Measurements from ENCODE around the gene CDC37L1.

CDC37L1 gene

DNA sequence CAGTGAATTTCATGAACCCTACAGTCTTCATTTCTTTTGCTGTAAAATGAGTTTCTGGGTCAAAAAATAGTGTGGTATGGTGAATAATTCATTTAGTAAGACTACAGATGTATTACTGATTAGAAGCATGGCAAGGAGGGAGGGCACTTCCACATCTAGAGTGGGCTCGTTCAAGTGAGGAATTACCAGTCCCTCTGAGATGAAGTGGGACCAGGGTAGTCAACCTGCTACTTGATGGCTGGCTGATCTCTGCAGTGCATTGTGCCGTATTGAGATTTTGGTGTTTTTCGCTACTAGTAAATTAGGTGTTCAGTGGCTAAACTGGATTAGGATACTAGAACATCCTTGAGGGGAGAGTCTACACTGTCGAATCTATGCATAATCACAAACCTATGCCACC lies 10.8 kb downstream of the CDC37L1 start:
- Histone ChIP-seq H3K9ac (ENCODE audit: low read length) (no peak overlapping the region), H3K4me3 (ENCODE audit: low read length) (peak overlapping the region; percentile 14), H3K9me3 (ENCODE audit: control insufficient read depth, low read length) (no peaks in the 10 kb centered on the region), H3K27me3 (replicated peaks; ENCODE audit: control insufficient read depth, insufficient read depth, low read length) (no peaks in the 10 kb centered on the region), H3K4me1 (ENCODE audit: control insufficient read depth, insufficient read depth, low read length) (peaks cover 51% of the 10 kb centered on the region), H3K36me3 (ENCODE audit: control insufficient read depth, insufficient read depth, low read length, severe bottlenecking) (peaks cover 47% of the 10 kb centered on the region)
- DNase-seq (ENCODE audit: low read depth), result no peak

DNA sequence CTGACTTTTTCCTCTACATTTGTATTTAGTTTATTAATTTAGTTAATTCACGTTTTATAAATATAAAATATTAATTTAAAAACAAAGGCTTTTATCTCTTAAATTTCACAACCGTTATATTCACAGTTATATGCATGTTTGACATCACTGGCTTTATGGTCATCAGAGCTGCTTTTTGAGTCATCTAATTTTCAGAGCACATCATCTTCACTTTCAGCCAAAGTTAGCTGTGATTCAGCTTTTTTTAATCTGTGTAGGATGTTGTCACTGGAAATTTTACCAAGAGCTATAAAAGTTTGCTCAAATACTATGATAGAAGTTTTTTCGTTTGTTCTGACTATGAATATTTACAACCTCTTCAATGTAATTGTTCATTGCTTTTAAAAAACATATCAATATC lies 12.4 kb downstream of the CDC37L1 start:
- Histone ChIP-seq H3K36me3 (ENCODE audit: control insufficient read depth, insufficient read depth, low read length, severe bottlenecking) (peaks cover 35% of the 10 kb centered on the region), H3K4me3 (ENCODE audit: low read length) (no peak overlapping the region), H3K4me1 (ENCODE audit: control insufficient read depth, insufficient read depth, low read length) (peaks cover 45% of the 10 kb centered on the region), H3K9me3 (ENCODE audit: control insufficient read depth, low read length) (no peaks in the 10 kb centered on the region), H3K27me3 (replicated peaks; ENCODE audit: control insufficient read depth, insufficient read depth, low read length) (no peaks in the 10 kb centered on the region), H3K9ac (ENCODE audit: low read length) (no peak overlapping the region)
- DNase-seq (ENCODE audit: low read depth), result peak; percentile 44

DNA sequence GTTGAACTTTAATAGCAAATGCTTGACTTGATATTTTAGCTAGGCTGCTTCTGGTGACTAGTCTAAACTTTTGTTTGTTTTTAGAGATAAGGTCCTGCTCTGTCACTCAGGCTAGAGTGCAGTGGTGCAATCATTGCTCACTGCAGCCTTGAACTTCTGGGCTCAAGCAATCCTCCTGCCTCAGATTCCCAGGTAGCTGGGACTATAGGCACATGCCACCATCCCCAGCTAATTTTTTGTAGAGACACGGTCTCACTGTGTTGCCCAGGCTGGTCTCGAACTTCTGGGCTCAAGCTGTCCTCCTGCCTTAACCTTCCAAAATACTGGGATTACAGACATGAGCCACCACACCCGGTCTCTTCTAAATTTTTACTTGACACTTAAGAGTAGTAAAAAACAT lies 20.7 kb downstream of the CDC37L1 start:
- Histone ChIP-seq H3K27me3 (replicated peaks; ENCODE audit: control insufficient read depth, insufficient read depth, low read length) (no peaks in the 10 kb centered on the region), H3K9ac (ENCODE audit: low read length) (no peak overlapping the region), H3K36me3 (ENCODE audit: control insufficient read depth, insufficient read depth, low read length, severe bottlenecking) (peaks cover 77% of the 10 kb centered on the region), H3K4me1 (ENCODE audit: control insufficient read depth, insufficient read depth, low read length) (peaks cover 8% of the 10 kb centered on the region), H3K4me3 (ENCODE audit: low read length) (no peak overlapping the region), H3K9me3 (ENCODE audit: control insufficient read depth, low read length) (no peaks in the 10 kb centered on the region)
- peak; percentile 18 for DNase-seq (ENCODE audit: low read depth)

DNA sequence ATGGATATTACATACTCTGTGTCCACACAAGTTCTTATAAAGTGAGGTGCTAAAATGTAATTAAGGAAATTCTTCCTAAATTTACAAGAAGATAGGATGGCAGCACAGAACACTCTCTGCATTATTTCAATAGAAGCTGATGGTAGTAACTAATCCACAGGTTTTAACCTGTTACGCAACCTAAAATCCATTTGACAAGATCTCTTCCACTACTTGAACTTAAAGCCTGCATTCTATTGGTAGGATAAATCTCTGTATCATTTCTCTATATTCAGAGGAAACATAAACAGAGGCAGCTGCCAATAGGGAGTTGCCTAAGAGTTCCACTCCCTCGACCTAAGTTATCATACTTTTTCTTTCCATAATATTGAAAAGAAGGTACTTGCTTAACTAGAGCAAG lies 21.6 kb downstream of the CDC37L1 start:
- Histone ChIP-seq H3K27me3 (replicated peaks; ENCODE audit: control insufficient read depth, insufficient read depth, low read length) (no peaks in the 10 kb centered on the region), H3K9me3 (ENCODE audit: control insufficient read depth, low read length) (no peaks in the 10 kb centered on the region), H3K4me3 (ENCODE audit: low read length) (no peak overlapping the region), H3K4me1 (ENCODE audit: control insufficient read depth, insufficient read depth, low read length) (peaks cover 7% of the 10 kb centered on the region), H3K36me3 (ENCODE audit: control insufficient read depth, insufficient read depth, low read length, severe bottlenecking) (peaks cover 84% of the 10 kb centered on the region), H3K9ac (ENCODE audit: low read length) (no peak overlapping the region)
- DNase-seq (ENCODE audit: low read depth), result no peak

DNA sequence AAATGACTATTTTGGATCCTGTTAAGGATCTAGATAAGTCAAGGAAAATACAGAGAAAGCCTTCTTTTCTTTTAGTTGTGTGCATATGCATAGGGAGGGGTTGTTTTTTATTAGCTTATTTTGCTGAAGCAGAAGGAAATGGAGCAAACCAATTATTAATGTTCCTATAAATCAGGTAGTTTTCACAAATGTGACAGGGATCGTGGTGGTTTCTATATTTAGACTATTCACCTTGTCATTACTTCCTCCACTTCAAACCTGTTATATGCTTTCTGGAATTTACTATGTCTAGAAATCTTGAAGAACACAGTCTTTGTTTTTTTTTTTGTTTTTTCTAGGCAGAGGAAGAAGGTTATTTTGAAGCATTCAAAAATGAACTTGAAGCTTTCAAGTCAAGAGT lies 22.2 kb downstream of the CDC37L1 start:
- H3K4me3 ChIP-seq (ENCODE audit: low read length), result no peak overlapping the region
- peaks cover 89% of the 10 kb centered on the region for H3K36me3 ChIP-seq (ENCODE audit: control insufficient read depth, insufficient read depth, low read length, severe bottlenecking)
- DNase-seq (ENCODE audit: low read depth), result no peak
- H3K9ac ChIP-seq (ENCODE audit: low read length), result no peak overlapping the region
- H3K27me3 ChIP-seq (replicated peaks; ENCODE audit: control insufficient read depth, insufficient read depth, low read length), result no peaks in the 10 kb centered on the region
- H3K9me3 ChIP-seq (ENCODE audit: control insufficient read depth, low read length), result no peaks in the 10 kb centered on the region
- peaks cover 3% of the 10 kb centered on the region for H3K4me1 ChIP-seq (ENCODE audit: control insufficient read depth, insufficient read depth, low read length)

DNA sequence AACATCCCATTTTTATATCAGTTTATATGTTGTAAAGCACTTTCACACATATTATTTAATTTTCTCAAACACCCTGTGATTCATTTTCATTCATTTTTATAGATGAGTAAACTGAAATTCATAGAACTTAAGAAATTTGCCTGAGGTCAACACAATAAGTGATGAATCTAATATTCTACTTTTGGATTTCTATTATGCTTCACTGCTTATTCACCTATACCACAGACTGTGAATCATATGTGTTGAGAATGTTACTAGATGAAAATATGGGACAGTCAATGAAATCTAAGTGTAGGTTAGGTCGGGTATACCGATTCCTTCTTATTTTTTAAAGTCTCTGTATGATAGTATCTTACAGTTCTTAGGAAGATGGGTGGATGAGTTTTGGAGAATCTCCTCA lies 24.8 kb downstream of the CDC37L1 start:
- H3K36me3 ChIP-seq (ENCODE audit: control insufficient read depth, insufficient read depth, low read length, severe bottlenecking), result peaks cover 85% of the 10 kb centered on the region
- no peaks in the 10 kb centered on the region for H3K9me3 ChIP-seq (ENCODE audit: control insufficient read depth, low read length)
- H3K9ac ChIP-seq (ENCODE audit: low read length), result no peak overlapping the region
- H3K4me1 ChIP-seq (ENCODE audit: control insufficient read depth, insufficient read depth, low read length), result peaks cover 3% of the 10 kb centered on the region
- H3K4me3 ChIP-seq (ENCODE audit: low read length), result no peak overlapping the region
- H3K27me3 ChIP-seq (replicated peaks; ENCODE audit: control insufficient read depth, insufficient read depth, low read length), result no peaks in the 10 kb centered on the region
- DNase-seq (ENCODE audit: low read depth), result no peak

DNA sequence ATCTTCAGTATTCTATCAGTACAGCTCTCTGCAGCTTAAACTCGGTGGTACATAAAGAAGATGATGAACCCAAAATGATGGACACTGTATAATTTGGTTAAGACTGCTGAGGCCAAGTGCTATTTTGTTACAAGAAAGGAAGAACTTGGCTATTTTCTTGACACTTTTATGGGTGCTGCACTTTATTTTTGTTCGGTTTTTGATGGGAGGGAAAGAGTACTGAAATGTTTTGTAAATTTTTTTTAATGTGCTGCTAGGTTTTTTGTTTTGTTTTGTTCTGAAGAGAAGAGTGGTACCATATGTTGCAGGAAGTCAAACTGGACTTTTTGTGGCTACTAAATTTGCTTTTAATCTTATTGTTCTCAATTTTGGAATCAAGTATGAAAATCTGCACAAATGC lies 26.7 kb downstream of the CDC37L1 start:
- H3K9me3 ChIP-seq (ENCODE audit: control insufficient read depth, low read length), result no peaks in the 10 kb centered on the region
- H3K27me3 ChIP-seq (replicated peaks; ENCODE audit: control insufficient read depth, insufficient read depth, low read length), result no peaks in the 10 kb centered on the region
- H3K36me3 ChIP-seq (ENCODE audit: control insufficient read depth, insufficient read depth, low read length, severe bottlenecking), result peaks cover 86% of the 10 kb centered on the region

DNA sequence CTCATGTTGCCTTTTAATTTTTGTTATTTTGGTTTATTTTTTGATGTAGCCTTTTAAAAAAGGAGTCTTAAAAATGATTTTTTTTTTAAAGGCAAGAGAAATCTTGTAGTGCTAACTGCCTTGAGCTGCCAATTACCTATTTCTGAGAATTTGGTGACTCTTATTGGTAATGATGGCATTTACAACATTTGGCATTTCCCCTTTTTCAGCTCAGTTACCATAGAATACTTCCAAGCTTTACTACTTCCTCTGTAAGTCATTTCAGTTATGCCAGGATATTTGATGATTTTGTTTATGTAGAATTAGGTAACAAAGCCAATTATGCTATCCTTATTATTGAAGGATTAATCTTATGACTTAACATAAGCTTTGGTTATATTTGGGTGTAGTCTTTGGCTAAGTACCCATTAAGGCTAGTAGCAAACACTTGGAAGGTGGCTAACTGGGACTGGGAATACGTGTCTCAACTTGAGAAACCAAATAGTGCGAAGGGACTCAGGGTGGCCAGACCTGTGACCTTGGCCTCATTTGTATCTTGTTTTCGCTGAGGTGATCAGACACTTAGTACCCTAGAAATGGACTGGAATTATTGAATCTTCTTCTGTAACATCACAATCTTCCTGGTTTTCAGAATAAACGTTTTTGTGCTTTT lies 27.7 kb downstream of the CDC37L1 start:
- Histone ChIP-seq H3K4me3 (ENCODE audit: low read length) (no peak overlapping the region), H3K9ac (ENCODE audit: low read length) (no peak overlapping the region), H3K9me3 (ENCODE audit: control insufficient read depth, low read length) (no peaks in the 10 kb centered on the region), H3K27me3 (replicated peaks; ENCODE audit: control insufficient read depth, insufficient read depth, low read length) (no peaks in the 10 kb centered on the region), H3K4me1 (ENCODE audit: control insufficient read depth, insufficient read depth, low read length) (no peaks in the 10 kb centered on the region), H3K36me3 (ENCODE audit: control insufficient read depth, insufficient read depth, low read length, severe bottlenecking) (peaks cover 86% of the 10 kb centered on the region)
- no peak for DNase-seq (ENCODE audit: low read depth)

More for the DNA sequence above, 26.7 kb downstream of the CDC37L1 start:
- Histone ChIP-seq H3K9ac (ENCODE audit: low read length) (no peak overlapping the region), H3K4me3 (ENCODE audit: low read length) (no peak overlapping the region), H3K4me1 (ENCODE audit: control insufficient read depth, insufficient read depth, low read length) (no peaks in the 10 kb centered on the region)
- no peak for DNase-seq (ENCODE audit: low read depth)

DNA sequence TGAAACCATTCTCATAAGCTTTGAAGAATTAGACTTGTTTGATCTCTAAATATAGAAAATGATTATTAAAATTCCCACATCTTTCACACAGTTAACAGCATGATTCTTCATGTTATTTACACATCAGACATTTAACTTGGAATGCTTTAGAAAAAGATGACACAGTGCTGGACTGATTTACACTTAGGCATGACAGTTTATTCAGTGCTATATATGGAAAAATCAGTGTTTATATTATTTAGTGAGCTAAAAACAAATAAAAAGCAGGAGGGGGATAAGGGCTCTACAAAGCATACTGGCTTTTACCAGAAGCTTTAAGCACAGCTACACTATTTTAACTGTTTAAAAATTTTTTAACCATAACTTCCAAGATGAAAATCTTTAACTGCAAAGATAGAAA lies 30.0 kb downstream of the CDC37L1 start:
- no peak for DNase-seq (ENCODE audit: low read depth)
- Histone ChIP-seq H3K27me3 (replicated peaks; ENCODE audit: control insufficient read depth, insufficient read depth, low read length) (no peaks in the 10 kb centered on the region), H3K4me3 (ENCODE audit: low read length) (no peak overlapping the region), H3K36me3 (ENCODE audit: control insufficient read depth, insufficient read depth, low read length, severe bottlenecking) (peaks cover 79% of the 10 kb centered on the region), H3K9me3 (ENCODE audit: control insufficient read depth, low read length) (no peaks in the 10 kb centered on the region), H3K4me1 (ENCODE audit: control insufficient read depth, insufficient read depth, low read length) (no peaks in the 10 kb centered on the region), H3K9ac (ENCODE audit: low read length) (no peak overlapping the region)

DNA sequence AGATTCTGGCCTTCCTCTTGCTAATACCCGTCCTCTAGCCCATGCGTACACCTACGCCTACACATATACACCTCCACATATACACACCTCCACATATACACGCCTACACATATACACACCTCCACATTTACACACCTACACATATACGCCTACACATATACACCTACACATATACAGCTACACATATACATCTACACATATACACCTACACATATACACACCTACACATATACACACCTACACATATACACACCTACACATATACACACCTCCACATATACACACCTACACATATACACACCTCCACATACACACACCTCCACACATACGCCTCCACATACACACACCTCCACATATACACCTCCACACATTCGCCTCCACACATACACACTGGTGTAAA lies 34.5 kb downstream of the CDC37L1 start:
- no peak for DNase-seq (ENCODE audit: low read depth)
- peaks cover 8% of the 10 kb centered on the region for H3K4me1 ChIP-seq (ENCODE audit: control insufficient read depth, insufficient read depth, low read length)
- no peak overlapping the region for H3K9ac ChIP-seq (ENCODE audit: low read length)
- peaks cover 77% of the 10 kb centered on the region for H3K36me3 ChIP-seq (ENCODE audit: control insufficient read depth, insufficient read depth, low read length, severe bottlenecking)
- H3K4me3 ChIP-seq (ENCODE audit: low read length), result no peak overlapping the region
- H3K27me3 ChIP-seq (replicated peaks; ENCODE audit: control insufficient read depth, insufficient read depth, low read length), result no peaks in the 10 kb centered on the region
- H3K9me3 ChIP-seq (ENCODE audit: control insufficient read depth, low read length), result no peaks in the 10 kb centered on the region

DNA sequence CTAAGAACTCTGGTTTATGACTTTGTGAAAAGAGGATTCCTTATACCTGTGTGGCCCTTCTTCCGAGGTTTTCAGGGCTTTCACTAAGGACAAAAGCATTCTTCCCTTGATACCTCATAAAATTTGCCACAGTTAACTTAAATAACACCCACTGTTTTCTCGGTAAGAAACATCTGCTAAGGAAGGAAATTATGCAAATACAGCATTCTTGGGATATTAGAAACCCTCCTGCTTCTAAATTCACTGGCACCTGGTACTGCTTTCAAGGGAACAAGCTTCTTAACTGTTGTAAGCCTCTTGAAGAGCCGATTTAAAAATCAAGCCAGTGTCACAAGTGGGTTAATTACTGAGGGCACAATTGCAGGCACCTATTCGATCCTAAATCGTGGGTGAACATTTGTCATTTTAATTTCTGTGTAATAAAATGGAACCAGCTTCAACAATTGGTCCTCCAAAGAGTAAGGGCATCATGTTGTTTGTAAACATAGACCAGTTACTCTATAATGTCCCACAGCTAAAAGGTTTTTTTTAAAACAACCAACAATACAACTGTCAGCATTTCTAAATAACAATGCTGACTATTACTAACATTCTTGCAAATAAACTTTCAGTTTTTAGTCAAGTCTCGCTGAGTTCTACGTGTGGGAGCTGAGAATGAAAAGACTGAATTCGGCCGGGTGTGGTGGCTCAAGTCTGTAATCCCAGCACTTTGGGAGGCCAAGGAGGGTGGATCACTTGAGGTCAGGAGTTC lies 35.1 kb downstream of the CDC37L1 start:
- no peaks in the 10 kb centered on the region for H3K27me3 ChIP-seq (replicated peaks; ENCODE audit: control insufficient read depth, insufficient read depth, low read length)
- no peak overlapping the region for H3K4me3 ChIP-seq (ENCODE audit: low read length)
- no peak for DNase-seq (ENCODE audit: low read depth)
- H3K4me1 ChIP-seq (ENCODE audit: control insufficient read depth, insufficient read depth, low read length), result peaks cover 8% of the 10 kb centered on the region
- no peaks in the 10 kb centered on the region for H3K9me3 ChIP-seq (ENCODE audit: control insufficient read depth, low read length)
- H3K9ac ChIP-seq (ENCODE audit: low read length), result no peak overlapping the region
- H3K36me3 ChIP-seq (ENCODE audit: control insufficient read depth, insufficient read depth, low read length, severe bottlenecking), result peaks cover 75% of the 10 kb centered on the region

Measured in adipocyte (in vitro differentiated cells).